ENCODE data around the gene PCTP.
A peak's percentile ranks its signal among the peaks of the same experiment; 100 is the strongest.

Gene PCTP

DNA sequence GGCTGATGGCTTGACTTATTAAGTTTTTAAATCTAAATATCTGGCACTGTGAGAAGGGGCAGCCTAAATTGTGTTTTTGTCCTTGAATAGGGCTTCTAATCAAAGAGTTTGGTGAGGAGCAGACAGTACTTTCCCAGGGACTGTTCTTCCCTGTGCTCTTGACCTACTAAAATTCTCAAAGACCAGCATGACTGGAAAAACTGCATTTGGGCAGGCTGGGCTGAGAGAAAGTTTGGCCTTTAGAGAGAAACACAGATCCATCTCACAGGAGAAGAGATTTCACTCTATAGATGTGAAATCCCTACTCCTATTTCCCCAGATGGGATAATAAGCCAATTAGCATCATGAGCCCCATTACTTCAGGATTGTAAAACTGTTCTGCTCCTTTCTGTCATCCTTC is 7.3 kb downstream of the PCTP start:
- DNase-seq = no peak

DNA sequence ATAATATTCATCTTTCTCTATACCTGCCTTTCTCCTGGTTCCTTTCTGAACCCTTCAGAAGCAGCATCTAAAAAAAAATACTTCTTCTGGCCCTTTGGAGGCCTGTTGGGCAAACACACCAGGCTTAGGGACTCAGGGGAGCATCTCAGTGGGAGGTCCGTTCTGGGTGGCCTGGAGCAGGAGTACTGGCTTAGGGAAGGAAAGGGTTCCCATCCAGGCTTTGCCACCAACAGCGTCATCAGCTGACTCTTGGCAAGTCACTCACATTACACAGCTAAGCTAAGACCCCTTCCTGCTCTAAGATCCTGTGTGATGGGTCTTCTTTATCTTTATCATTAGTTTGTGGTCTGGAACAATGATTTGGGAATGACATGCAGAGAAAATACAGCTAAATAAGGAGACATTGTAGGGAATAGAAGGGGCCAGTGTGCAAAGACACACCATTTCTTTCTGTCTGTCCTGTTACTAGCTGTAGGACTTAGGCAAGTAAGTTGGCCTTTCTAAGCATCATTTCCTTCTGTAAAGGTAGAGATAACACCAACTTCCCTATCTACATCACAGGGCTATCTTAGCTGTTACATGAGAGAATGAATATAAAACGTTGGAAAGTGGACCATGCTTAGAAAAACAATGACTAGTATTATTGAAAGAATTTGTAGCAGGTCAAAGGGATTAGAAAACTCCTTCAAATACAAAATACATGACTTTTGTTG is 9.9 kb downstream of the PCTP start:
- DNase-seq = no peak

DNA sequence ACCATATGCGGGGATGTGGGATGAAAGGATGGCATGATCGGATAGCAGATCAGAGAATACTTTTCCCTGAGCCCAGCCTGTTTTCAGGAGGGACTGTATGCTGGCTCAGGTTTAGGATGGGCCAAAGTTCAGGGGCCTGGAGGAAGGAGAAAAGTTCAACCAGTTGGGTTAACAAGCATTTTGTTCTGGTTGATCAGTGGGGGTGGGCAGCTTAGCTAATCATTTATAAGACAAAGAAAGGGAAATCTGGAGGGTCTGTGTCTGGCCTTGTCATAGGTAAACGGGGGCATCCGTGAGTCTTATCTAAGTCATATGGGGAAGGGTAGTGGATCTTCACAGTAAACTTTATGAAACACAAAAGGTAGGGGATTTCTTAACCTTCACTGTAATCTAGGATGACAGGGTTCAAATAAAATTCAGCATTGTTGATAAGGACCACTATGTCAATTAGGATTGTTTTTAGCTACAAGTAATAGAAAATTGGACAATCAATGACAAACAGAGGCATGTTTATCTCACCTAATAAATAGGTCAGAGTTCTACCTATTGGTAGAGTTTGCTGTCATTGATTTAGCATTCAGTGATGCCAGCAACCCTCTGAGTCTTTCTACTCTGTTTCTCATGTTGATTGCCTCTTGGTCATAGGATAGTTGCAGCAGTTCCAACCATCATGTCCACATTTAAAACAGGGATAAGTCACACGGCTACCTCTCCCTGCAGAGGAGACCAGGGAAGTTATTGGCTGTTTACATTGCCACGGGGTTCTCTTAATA is 11.4 kb downstream of the PCTP start:
- DNase-seq = no peak

DNA sequence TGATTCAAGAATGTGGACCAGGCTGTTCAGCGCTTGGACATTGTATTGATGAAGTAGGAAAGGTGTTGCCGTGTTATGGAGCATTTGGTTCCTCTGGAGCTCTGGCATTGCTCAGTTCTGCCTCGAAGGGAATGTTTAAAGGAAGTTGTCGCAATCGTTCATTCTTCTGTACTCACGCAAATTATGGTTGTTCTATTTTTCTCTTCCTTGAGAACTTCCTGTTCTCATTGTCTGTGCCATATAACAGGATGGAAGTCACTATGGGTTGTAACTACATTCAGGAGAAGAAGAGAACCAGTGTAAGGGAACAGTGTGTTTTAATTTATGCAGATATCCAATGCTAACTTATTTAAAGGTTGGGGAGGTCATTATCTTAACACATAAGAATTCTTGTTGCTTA is 13.0 kb downstream of the PCTP start:
- no peak for DNase-seq

DNA sequence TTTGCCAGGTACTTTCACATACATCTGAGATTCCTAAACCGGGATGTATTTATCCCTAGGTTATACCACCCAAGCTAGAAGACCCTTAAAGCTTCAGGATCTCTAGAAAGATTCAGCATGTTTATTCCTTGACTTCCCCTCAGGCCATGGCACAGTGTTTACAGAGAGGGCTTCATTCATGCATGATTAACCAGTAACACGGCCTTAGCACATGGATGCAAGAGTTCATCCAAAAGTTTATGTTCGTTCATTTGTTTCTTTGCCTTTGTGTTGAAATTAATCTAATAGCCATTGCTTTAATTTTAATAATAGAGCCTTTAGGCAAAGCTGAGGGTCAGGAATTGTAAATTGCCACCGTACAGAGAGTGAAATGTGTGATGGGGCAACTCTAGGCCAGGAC is 13.8 kb downstream of the PCTP start:
- DNase-seq = no peak

DNA sequence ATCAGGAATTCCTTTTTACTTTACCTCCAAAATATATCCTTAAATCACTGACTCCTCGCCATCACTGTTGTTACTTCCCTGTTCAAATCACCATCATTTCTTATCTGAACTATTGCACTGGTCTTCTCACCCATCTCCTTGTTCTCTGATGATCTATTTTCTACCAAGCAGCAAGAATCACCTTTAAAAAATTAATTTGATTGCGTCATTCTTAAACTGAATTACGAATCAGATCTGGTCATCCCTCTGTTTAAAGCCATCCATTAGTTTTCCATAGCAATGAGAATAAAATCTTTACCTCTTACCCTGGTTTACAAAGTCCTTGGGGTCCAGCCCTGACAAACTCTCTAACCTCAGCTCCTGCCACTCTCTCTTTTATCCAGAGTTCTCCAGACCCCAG is 14.6 kb downstream of the PCTP start:
- DNase-seq = no peak

DNA sequence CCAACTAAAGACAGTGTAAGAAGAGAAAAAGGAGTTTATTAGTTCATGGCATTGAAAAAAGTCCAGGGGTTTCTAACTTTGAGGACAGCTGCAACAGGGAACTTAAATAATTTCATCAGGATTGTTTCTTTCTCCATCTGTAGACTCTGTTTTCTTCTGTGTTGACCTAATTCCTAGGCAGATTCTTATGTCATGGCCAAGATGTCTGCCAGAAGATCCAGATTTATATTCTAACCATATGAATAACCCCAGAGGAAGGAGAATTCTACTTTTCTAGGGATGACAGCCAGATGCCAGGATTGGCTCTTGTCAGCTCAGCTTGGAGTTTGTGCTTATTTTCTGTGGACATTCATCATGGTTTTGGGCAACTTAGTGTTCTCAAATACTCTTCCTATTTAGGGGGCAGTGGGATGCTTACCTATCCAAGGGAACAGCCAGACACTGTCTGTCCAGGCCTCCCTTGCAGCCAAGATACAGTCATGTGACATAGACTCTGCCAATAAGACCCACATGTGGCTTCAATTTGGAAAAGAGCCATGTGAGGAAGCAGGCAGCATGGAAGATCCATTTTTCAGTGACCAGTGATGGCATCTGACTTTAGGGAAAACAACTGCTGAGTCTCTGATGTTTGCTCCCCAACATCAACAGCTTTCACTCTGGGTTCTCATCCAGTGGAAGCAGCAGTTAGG is 18.2 kb downstream of the PCTP start:
- no peak for DNase-seq

DNA sequence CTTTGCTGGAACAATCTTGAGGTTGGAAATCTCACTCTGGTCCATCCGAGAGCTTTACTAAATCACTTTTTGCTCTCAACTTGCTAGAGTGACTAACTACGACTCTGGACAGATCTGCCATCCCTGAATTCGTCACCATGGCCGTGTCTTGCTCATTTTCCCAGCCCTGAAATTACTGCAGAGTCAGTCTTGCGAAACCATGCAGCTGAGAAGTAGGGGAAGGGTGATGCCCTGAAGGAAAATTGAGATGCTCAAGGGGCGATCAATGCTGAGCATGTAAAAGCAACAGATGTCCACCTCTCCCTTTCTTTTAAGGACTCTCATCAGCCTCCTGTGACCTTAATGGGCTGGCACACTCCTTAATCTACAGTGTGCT is 18.8 kb downstream of the PCTP start:
- DNase-seq = no peak

DNA sequence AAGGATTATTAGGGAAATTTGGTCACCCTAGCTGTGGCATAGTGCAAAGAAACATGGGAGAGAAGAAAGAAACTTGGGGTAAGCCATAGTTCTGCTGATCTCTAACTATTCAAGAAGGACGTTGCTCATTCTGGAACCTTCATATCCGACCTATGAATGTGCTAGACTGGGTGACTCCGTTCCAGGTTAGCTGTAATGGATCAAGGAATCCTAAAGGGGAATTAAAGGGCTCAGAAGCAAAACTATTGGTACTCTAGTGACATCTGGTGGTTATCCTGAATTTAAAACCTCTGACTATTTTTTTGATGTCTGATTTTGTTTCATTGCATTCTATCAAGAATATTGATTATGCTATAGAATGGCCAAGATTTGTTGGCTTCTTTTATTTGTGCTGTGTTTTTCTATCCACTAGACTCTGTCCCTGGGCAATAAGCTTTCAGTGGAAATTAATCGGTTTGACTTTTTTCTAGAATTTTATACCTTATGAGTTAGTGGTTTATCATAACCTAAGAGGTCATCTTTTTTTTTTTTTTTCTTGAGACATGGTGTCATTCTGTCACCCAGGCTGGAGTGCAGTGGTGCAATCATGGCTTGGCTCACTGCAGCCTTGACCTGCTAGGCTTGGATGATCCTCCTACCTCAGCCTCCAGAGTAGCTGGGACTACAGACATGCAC is 19.5 kb downstream of the PCTP start:
- DNase-seq = peak; percentile 44

DNA sequence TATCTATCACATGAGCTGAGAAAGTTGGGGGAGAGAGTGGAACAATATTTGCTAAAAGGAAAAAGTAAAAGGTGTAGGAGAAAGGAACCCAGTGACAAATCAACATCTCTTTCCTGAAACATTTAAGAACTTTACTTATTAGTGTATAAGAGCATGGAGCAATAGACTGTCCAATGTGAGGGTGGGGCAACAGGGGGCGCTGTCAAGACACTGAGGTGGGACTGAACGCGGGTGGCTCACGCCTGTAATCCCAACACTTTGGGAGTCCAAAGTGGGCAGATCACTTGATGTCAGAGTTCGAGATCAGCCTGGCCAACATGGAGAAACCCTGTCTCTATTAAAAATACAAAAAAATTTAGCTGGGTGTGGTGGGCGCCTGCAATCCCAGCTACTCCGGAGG is 21.2 kb downstream of the PCTP start:
- no peak for DNase-seq

DNA sequence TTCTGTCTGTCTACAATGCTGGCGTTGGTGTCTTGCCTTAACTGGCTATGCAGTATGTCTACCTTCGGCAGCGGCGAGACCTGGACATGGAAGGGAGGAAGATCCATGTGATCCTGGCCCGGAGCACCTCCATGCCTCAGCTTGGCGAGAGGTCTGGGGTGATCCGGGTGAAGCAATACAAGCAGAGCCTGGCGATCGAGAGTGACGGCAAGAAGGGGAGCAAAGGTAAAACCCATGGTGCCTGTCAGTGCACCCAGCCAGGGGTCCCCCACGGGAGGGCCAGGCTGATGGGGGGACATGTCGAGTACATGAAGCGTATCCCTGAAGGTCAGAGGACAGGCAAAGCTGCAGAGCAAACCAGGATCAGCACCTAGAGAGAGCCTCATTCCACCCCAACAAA is 22.8 kb downstream of the PCTP start:
- no peak for DNase-seq

DNA sequence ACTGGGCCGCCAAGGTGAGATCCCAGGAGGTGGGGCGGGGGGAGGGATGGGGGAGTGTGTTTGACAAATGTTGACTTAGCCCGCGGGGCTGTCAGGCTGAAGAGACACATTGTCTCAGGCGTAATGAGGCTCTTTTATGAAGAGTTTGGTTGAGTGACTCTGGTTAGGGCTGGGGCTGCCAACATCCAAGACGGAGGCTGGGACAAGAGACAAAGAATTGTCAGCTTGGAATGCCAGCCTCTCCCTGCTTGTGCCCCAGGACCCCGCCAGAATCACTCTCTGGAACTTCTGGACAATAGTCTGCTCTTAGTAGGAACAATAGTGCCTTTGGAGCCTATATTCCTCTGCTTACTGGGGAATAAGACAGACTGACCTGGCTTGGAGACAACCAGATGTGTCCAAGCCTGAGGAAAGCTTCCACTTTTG is 24.0 kb downstream of the PCTP start:
- DNase-seq = peak; percentile 30

DNA sequence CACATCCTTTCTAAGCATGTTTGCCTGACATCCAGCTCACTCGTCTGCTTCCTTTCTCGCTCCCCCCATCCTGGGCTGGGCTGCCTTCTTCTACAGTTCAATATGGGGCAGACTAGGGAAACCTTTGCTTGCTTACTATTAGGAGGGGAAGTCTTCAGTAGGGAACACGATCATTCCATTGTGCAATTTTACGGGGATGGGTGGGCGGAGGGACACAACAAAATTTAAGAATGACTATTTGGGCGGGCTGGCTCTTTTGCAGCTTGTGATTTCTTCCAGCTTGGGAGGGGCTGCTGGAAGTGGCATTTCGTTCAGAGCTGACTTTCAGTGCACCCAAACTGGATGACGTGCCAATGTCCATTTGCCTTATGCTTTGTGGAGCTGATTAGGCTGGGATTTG is 25.4 kb downstream of the PCTP start:
- no peak for DNase-seq

DNA sequence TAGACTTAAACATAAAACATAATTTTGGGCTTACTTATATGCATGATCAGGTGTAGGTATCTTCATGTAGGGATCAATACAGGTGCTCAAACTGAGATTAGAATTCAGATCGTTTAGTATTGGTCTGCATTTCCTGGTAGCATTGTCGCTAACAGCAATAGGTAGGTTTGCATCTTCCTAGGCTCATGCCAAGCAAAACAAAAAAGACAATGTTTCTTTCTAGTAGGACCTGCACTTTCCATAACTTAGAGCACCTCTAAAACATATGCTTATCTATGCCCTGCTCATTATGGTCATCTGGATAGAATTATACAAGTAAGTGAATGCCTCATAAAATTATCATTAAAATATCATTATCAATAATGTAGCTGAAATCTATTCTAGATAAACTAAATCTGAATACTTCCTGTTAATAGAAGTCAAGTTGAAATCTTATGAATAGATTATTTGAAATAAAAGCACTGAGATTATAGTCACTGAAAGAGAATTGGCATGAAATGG is 26.7 kb downstream of the PCTP start:
- DNase-seq = no peak

DNA sequence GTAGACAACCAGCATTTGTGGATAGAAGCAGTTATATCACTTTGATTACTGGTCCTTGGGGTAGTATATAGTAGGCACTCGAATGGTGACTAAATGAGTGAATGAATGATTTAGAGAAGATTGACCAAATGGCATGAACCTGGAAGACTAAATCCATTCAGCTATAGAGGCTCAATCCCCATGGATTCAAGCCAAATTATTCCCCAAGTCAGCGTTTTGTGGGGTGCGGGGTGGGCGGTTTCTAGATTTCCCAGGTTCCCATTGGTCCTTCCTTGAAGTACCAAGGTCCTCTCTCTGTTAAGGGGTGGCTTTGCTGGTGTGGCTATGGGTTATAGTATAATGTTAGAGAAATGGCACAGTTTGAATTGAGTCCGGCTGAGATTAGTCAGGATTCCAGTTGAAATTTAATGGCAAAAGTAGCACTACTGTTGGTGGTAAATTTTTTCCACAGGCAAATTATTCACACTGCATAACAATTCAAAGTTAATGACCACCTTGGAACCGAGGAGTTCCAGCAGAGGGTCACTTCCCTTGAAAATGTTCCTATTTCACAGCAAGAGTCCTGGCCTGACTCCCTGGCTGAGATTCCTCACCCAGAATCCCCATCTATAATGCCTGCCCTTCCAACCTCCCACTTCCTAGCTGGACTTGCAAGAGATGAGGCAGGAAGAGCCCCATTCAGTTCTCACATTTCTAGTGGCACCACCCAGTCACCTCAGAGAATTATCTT is 27.7 kb downstream of the PCTP start:
- DNase-seq = no peak

DNA sequence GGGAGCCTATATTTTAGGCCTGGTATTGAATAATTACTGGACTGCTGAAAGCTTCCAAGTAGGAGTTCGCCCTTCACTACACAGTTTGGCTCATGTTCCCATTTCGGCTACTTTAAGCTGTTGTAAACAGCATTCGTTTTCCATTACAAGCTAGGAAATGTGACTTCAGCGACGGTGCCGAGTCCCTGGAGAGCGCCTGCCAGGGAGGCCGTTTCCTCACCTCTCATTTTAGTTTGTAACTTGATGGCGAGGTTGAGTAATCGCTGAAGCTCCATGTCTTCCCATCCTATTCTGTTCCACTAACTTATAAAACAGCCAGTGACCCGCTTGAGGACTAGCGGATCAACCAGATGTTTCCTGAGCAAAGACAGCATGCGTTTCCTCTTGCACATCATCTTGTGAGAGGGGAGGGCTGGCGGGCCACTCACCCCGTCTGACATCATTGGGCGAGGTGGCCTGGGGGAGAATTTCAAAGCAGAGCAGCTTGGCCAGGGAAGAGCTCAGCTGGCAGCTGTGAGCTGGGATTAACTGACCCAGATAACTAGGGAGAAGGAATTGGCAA is 32.9 kb downstream of the PCTP start:
- peak; percentile 54 for DNase-seq

DNA sequence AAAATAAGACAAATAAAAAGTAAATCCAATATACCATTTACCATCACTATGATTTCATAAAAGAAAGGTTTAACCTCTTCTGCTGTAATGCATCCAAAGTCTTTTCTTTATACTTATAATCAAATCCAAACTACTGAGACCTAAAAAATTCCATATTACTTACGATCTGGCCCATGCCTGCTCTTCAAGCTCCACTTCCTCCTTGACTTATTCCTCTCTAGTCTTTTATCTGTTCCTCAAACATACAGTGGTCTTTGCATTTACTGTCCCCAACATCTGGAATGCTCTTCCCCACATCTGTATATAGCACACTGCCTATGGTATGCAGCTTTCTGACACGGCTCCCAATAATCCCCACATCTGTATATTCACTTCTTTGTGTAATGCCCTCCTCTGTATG is 33.8 kb downstream of the PCTP start:
- DNase-seq = no peak

DNA sequence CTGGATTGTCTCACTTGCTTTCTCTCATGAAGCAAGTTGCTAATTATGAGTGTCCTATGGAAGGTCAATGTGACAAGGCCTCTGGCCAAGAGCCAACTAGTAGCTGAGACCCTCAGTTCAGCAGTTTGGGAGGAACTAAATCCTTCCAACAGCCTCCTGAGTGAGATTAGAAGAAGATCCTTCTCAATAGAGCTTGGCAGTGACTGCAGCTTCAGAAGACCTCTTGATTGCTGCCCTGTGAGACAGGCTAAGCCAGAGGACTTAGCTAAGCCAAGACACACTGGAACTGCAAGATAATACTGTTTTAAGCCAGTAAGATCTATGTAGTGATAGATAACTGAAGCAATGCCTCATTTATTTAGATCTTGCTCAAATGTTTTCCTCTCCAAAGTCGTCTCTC is 34.3 kb downstream of the PCTP start:
- no peak for DNase-seq

DNA sequence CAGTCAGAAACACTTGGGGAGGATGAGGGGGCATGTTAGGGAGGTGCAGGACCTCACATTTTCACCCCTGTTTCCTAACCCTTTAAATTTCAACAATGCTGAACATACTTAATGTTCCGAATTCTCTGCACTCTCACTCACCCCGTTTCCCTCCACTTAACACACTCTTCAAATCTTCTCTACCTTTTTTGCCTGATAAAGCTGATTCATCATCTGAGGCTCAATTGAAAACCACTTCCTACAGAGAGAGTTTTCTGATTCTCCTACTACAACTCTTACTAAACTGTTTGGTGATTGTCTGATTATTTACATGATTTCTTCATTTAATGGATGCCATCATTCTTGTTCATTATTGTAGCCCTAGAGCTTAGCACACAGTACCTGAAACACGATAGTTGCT is 42.4 kb downstream of the PCTP start:
- no peak for DNase-seq

DNA sequence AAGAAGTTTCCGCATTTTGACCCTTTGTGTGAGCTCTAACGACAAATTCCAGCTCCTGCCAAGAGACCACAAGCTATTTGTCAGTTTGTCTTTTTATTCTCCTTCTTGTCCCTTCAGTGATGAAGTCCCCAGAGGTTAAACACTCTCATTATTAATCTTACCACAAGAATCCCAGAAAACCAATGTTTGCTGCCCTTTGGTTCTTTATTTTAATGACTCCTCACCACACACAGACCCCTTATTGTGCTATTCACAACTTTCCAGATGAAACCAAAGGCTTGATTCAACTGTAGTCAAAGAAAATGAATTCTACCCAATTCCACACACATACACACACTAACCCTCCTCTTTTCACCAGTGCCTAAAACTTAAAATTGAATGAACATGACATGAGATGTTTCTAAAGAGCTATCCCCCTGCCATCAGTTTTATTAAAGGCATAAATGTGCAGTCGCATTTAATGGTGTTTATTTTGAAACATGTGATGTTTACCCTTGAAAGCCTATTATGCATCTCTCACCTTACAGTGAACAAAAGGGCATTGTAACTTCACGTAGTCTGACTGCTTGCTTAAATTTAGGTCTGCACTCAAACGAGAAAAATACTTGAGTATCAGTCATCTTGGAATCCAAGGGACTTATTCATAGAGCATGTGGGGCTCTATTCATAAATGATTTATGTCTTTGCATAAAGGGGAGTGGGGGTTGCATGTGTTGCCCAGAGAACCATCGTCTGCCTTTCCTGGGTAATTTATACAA is 44.1 kb downstream of the PCTP start:
- DNase-seq = no peak

DNA sequence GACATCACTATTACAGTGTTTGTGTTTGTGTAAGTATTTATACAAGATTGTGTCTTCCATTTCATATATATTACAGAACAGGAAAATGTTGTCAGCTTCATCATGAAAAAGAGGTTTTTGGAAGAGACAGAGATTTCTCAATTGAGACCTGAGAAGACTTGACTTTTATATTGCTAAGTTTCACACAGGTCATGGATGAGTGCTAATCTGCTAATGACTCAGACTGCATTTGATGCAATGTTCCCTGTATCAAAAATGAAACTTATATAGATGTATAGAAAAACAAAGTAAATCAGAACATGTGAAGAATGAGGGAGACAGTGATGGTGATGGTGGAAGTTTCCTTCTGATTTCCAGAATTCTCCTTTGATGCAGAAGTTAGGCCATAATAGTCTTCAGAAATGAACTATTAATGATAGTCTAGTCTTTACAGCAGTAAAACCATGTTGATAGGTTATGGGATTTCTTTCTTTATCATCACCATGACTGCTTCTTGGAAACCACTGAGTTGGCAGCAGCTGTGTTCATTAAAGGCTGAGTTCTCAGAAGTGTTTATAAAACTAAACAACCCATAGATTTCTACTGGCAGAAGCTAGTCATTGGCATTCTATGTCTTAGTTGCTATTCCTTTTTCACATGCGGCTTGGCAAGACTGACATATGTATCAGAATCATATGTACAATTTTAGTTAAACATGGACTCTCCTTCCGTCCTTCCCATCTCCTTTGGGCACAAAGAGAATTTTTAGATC is 56.1 kb downstream of the PCTP start:
- no peak for DNase-seq

Measured in NCI-H2029 (cell line).